ENCODE data around the gene PRKCZ. TPM values are rescaled to one million over a fixed set of nuclear protein-coding genes. Genes with fewer than 3 reads are reported as not detected.

The PRKCZ gene
- total RNA-seq, 1 experiment from 2014 or later, result 45.9 TPM

GRCh38 chr1:2197707-2198165, 147.5 kb downstream of the PRKCZ start:
- no peaks in the 10 kb centered on the region for H3K36me3 ChIP-seq (ENCODE audit: control insufficient read depth, insufficient read depth, low read length)
- no peaks in the 10 kb centered on the region for H3K27me3 ChIP-seq (replicated peaks; ENCODE audit: control insufficient read depth, insufficient read depth, low read length)
- no peak overlapping the region for H3K4me3 ChIP-seq (ENCODE audit: low read depth, low read length)
- no TSS peak for BruUV-seq (replicated peaks)
- no peak overlapping the region for H3K4me3 Mint-ChIP-seq (ENCODE audit: unreplicated experiment)
- ChIA-PET CTCF (no interaction called here), POLR2A (interaction anchor here (0.6 kb wide), 1 partner anchor 931 kb away, joined by 5 read pairs; no protein-coding TSS in a partner anchor)
- no peak for TF ChIP-seq CTCF (IDR thresholded peaks at IDR 0.05; ENCODE audit: insufficient read depth in 1 of 2, low read depth in 1 of 2, low read length in 1 of 2, severe bottlenecking in 1 of 2, unreplicated experiment in 1 of 2)
- H3K9me3 ChIP-seq, result no peaks in the 10 kb centered on the region
- peaks cover 15% of the 10 kb centered on the region for H3K4me1 ChIP-seq
- H3K9me3 Mint-ChIP-seq (ENCODE audit: unreplicated experiment), result no peaks in the 10 kb centered on the region
- H3K27me3 Mint-ChIP-seq (ENCODE audit: insufficient read depth, unreplicated experiment), result no peaks in the 10 kb centered on the region
- no peaks in the 10 kb centered on the region for H3K4me1 Mint-ChIP-seq (ENCODE audit: low read depth, unreplicated experiment)
- DNase-seq, result no peak
- intact Hi-C loops (cut with micrococcal nuclease; ENCODE audit: unreplicated experiment), result no loop called here
- H3K27ac Mint-ChIP-seq (ENCODE audit: unreplicated experiment), result no peak overlapping the region
- no peaks in the 10 kb centered on the region for H3K36me3 Mint-ChIP-seq (ENCODE audit: insufficient read depth, unreplicated experiment)

GRCh38 chr1:2198571-2198970, 148.4 kb downstream of the PRKCZ start:
- TF ChIP-seq CTCF (IDR thresholded peaks at IDR 0.05; ENCODE audit: insufficient read depth in 1 of 2, low read depth in 1 of 2, low read length in 1 of 2, severe bottlenecking in 1 of 2, unreplicated experiment in 1 of 2), result no peak
- Mint-ChIP-seq H3K4me3 (ENCODE audit: unreplicated experiment) (no peak overlapping the region), H3K36me3 (ENCODE audit: insufficient read depth, unreplicated experiment) (no peaks in the 10 kb centered on the region), H3K4me1 (ENCODE audit: low read depth, unreplicated experiment) (no peaks in the 10 kb centered on the region), H3K9me3 (ENCODE audit: unreplicated experiment) (no peaks in the 10 kb centered on the region), H3K27me3 (ENCODE audit: insufficient read depth, unreplicated experiment) (no peaks in the 10 kb centered on the region), H3K27ac (ENCODE audit: unreplicated experiment) (no peak overlapping the region)
- POLR2A ChIA-PET, result no interaction called here
- CTCF ChIA-PET, result interaction anchor here (0.6 kb wide), 1 partner anchor 30 kb away, joined by 3 read pairs; no protein-coding TSS in a partner anchor
- DNase-seq, result no peak
- no TSS peak for BruUV-seq (replicated peaks)
- Histone ChIP-seq H3K4me1 (peaks cover 13% of the 10 kb centered on the region), H3K9me3 (no peaks in the 10 kb centered on the region), H3K36me3 (ENCODE audit: control insufficient read depth, insufficient read depth, low read length) (no peaks in the 10 kb centered on the region), H3K27me3 (replicated peaks; ENCODE audit: control insufficient read depth, insufficient read depth, low read length) (no peaks in the 10 kb centered on the region), H3K4me3 (ENCODE audit: low read depth, low read length) (no peak overlapping the region)
- intact Hi-C loops (cut with micrococcal nuclease; ENCODE audit: unreplicated experiment), result no loop called here

GRCh38 chr1:2199042-2199810, 149.0 kb downstream of the PRKCZ start:
- intact Hi-C loops (cut with micrococcal nuclease; ENCODE audit: unreplicated experiment), result no loop called here
- no peak for DNase-seq
- no TSS peak for BruUV-seq (replicated peaks)
- H3K36me3 Mint-ChIP-seq (ENCODE audit: insufficient read depth, unreplicated experiment), result no peaks in the 10 kb centered on the region
- TF ChIP-seq CTCF (IDR thresholded peaks at IDR 0.05; ENCODE audit: insufficient read depth in 1 of 2, low read depth in 1 of 2, low read length in 1 of 2, severe bottlenecking in 1 of 2, unreplicated experiment in 1 of 2), result no peak
- no peaks in the 10 kb centered on the region for H3K9me3 Mint-ChIP-seq (ENCODE audit: unreplicated experiment)
- H3K4me3 ChIP-seq (ENCODE audit: low read depth, low read length), result no peak overlapping the region
- H3K36me3 ChIP-seq (ENCODE audit: control insufficient read depth, insufficient read depth, low read length), result no peaks in the 10 kb centered on the region
- ChIA-PET CTCF (interaction anchor here (0.6 to 0.7 kb wide), 3 partner anchors 30 to 884 kb away, joined by 3 to 7 read pairs (median 3); no protein-coding TSS in a partner anchor), POLR2A (no interaction called here)
- H3K27me3 Mint-ChIP-seq (ENCODE audit: insufficient read depth, unreplicated experiment), result no peaks in the 10 kb centered on the region
- H3K27ac Mint-ChIP-seq (ENCODE audit: unreplicated experiment), result no peak overlapping the region
- H3K9me3 ChIP-seq, result no peaks in the 10 kb centered on the region
- H3K4me1 Mint-ChIP-seq (ENCODE audit: low read depth, unreplicated experiment), result no peaks in the 10 kb centered on the region
- no peak overlapping the region for H3K4me3 Mint-ChIP-seq (ENCODE audit: unreplicated experiment)
- H3K4me1 ChIP-seq, result peaks cover 11% of the 10 kb centered on the region
- no peaks in the 10 kb centered on the region for H3K27me3 ChIP-seq (replicated peaks; ENCODE audit: control insufficient read depth, insufficient read depth, low read length)
